HEK293 (cell line): ENCODE results near the gene JAGN1.
A peak's percentile ranks its signal among the peaks of the same experiment; 100 is the strongest.

Source experiments
- AEBP2 ChIP-seq: fragments of 450-650 bp; formaldehyde crosslinking; IDR thresholded peaks from 2 replicates; pipeline ENCODE4 v1.5.1; 2016; ENCODE audit warnings: missing biosample characterization, missing genetic modification characterization, borderline replicate concordance
- GLI2 ChIP-seq: fragments of 450-650 bp; formaldehyde crosslinking; IDR thresholded peaks from 2 replicates; pipeline ENCODE4; 2017; ENCODE audit warnings: missing biosample characterization, missing genetic modification characterization, low read depth, borderline replicate concordance
- HOXA7 ChIP-seq: sonication (generic); formaldehyde crosslinking; IDR thresholded peaks from 2 replicates; pipeline ENCODE4 v1.8.1; 2022; ENCODE audit warnings: missing genetic modification reagents, borderline replicate concordance
- HOXD13 ChIP-seq: sonication (generic); formaldehyde crosslinking; IDR thresholded peaks from 2 replicates; pipeline ENCODE4 v1.8.0; 2022; ENCODE audit warnings: missing genetic modification reagents, borderline replicate concordance
- INSM2 ChIP-seq: fragments of 450-650 bp; formaldehyde crosslinking; IDR thresholded peaks from 2 replicates; pipeline ENCODE4 v1.5.1; 2016; ENCODE audit warnings: missing biosample characterization, missing genetic modification characterization
- KLF1 ChIP-seq: fragments of 450-650 bp; formaldehyde crosslinking; IDR thresholded peaks from 2 replicates; pipeline ENCODE4 v1.5.1; 2016; ENCODE audit warnings: missing biosample characterization, missing genetic modification characterization
- PRDM4 ChIP-seq: fragments of 450-650 bp; formaldehyde crosslinking; IDR thresholded peaks from 2 replicates; pipeline ENCODE4 v1.5.1; 2017; ENCODE audit warnings: missing biosample characterization, missing genetic modification characterization
- RBAK ChIP-seq: fragments of 450-650 bp; formaldehyde crosslinking; IDR thresholded peaks from 2 replicates; pipeline ENCODE4 v1.5.1; 2016; ENCODE audit warnings: missing biosample characterization, missing genetic modification characterization
- ZBTB1 ChIP-seq: fragments of 450-650 bp; formaldehyde crosslinking; IDR thresholded peaks from 2 replicates; pipeline ENCODE4 v1.5.1; 2016; ENCODE audit warnings: missing biosample characterization, missing genetic modification characterization
- ZBTB17 ChIP-seq: fragments of 450-650 bp; formaldehyde crosslinking; IDR thresholded peaks from 2 replicates; pipeline ENCODE4 v1.5.1; 2016; ENCODE audit warnings: missing biosample characterization, missing genetic modification characterization
- ZBTB26 ChIP-seq: fragments of 450-650 bp; formaldehyde crosslinking; optimal IDR thresholded peaks from 2 replicates; pipeline ENCODE3; 2016; ENCODE audit warnings: missing biosample characterization, mild to moderate bottlenecking, missing genetic modification characterization
- ZBTB48 ChIP-seq: fragments of 450-650 bp; formaldehyde crosslinking; IDR thresholded peaks from 2 replicates; pipeline ENCODE4 v1.5.1; 2016; ENCODE audit warnings: missing biosample characterization, missing genetic modification characterization
- ZEB2 ChIP-seq: fragments of 450-650 bp; formaldehyde crosslinking; IDR thresholded peaks from 2 replicates; pipeline ENCODE4 v1.5.1; 2016; ENCODE audit warnings: missing biosample characterization, missing genetic modification characterization
- ZFP3 ChIP-seq: fragments of 450-650 bp; formaldehyde crosslinking; IDR thresholded peaks from 2 replicates; pipeline ENCODE4 v1.5.1; 2016; ENCODE audit warnings: low read depth, missing biosample characterization, missing genetic modification characterization
- ZNF114 ChIP-seq: fragments of 450-650 bp; formaldehyde crosslinking; IDR thresholded peaks from 2 replicates; pipeline ENCODE4 v1.5.0; 2017; ENCODE audit warnings: missing biosample characterization, missing genetic modification characterization
- ZNF121 ChIP-seq: fragments of 450-650 bp; formaldehyde crosslinking; IDR thresholded peaks from 2 replicates; pipeline ENCODE4 v1.5.1; 2016; ENCODE audit warnings: missing biosample characterization, missing genetic modification characterization
- ZNF138 ChIP-seq: fragments of 450-650 bp; formaldehyde crosslinking; IDR thresholded peaks from 2 replicates; pipeline ENCODE4 v1.5.1; 2016; ENCODE audit warnings: missing biosample characterization, missing genetic modification characterization, borderline replicate concordance
- ZNF274 ChIP-seq, 2 experiments: fragments of 200-500 bp in 1 of 2; fragments of 450-650 bp in 1 of 2; sonication (Bioruptor generic) in 1 of 2; formaldehyde crosslinking in 1 of 2; IDR thresholded peaks; 2 replicates each; pipeline versions ENCODE4 v1.5.1 to v1.6.1; 2014 to 2016; ENCODE audit warnings: borderline replicate concordance in 1 of 2, inconsistent platforms in 1 of 2, low read length in 1 of 2, missing biosample characterization in 1 of 2, missing genetic modification characterization in 1 of 2
- ZNF350 ChIP-seq: fragments of 450-650 bp; formaldehyde crosslinking; IDR thresholded peaks from 2 replicates; pipeline ENCODE4 v1.5.0; 2017; ENCODE audit warnings: missing biosample characterization, mild to moderate bottlenecking, missing genetic modification characterization
- ZNF37A ChIP-seq: fragments of 450-650 bp; IDR thresholded peaks from 2 replicates; pipeline ENCODE4 v1.5.1; 2018; ENCODE audit warnings: missing biosample characterization, missing genetic modification characterization
- ZNF404 ChIP-seq: fragments of 450-650 bp; formaldehyde crosslinking; IDR thresholded peaks from 2 replicates; pipeline ENCODE4 v1.5.1; 2017; ENCODE audit warnings: missing biosample characterization, missing genetic modification characterization
- ZNF426 ChIP-seq: fragments of 450-650 bp; formaldehyde crosslinking; IDR thresholded peaks from 2 replicates; pipeline ENCODE4 v1.5.1; 2017; ENCODE audit warnings: missing biosample characterization, missing genetic modification characterization, mild to moderate bottlenecking, inconsistent platforms, moderate library complexity
- ZNF473 ChIP-seq: fragments of 450-650 bp; formaldehyde crosslinking; IDR thresholded peaks from 2 replicates; pipeline ENCODE4 v1.5.1; 2017; ENCODE audit warnings: missing biosample characterization, missing genetic modification characterization
- ZNF501 ChIP-seq: fragments of 450-650 bp; formaldehyde crosslinking; IDR thresholded peaks from 2 replicates; pipeline ENCODE4 v1.5.1; 2016; ENCODE audit warnings: missing biosample characterization, missing genetic modification characterization
- ZNF660 ChIP-seq: fragments of 450-650 bp; IDR thresholded peaks from 2 replicates; pipeline ENCODE4 v1.5.1; 2018; ENCODE audit warnings: missing biosample characterization, mild to moderate bottlenecking, missing genetic modification characterization
- ZNF664 ChIP-seq: fragments of 450-650 bp; formaldehyde crosslinking; IDR thresholded peaks from 2 replicates; pipeline ENCODE4 v1.5.1; 2016; ENCODE audit warnings: missing biosample characterization, missing genetic modification characterization
- ZNF677 ChIP-seq: fragments of 450-650 bp; IDR thresholded peaks from 2 replicates; pipeline ENCODE4 v1.5.0; 2018; ENCODE audit warnings: missing biosample characterization, mild to moderate bottlenecking, missing genetic modification characterization, moderate library complexity
- ZNF704 ChIP-seq: fragments of 450-650 bp; formaldehyde crosslinking; IDR thresholded peaks from 2 replicates; pipeline ENCODE4 v1.5.1; 2016; ENCODE audit warnings: missing biosample characterization, missing genetic modification characterization
- ZNF843 ChIP-seq: fragments of 450-650 bp; formaldehyde crosslinking; IDR thresholded peaks from 2 replicates; pipeline ENCODE4 v1.5.1; 2016; ENCODE audit warnings: missing biosample characterization, missing genetic modification characterization
- TF ChIP-seq, protein P1 (sequence below): fragments of 450-650 bp; IDR thresholded peaks from 2 replicates; pipeline ENCODE4 v1.5.1; 2018; ENCODE audit warnings: missing biosample characterization, mild to moderate bottlenecking, missing genetic modification characterization

JAGN1 gene

DNA sequence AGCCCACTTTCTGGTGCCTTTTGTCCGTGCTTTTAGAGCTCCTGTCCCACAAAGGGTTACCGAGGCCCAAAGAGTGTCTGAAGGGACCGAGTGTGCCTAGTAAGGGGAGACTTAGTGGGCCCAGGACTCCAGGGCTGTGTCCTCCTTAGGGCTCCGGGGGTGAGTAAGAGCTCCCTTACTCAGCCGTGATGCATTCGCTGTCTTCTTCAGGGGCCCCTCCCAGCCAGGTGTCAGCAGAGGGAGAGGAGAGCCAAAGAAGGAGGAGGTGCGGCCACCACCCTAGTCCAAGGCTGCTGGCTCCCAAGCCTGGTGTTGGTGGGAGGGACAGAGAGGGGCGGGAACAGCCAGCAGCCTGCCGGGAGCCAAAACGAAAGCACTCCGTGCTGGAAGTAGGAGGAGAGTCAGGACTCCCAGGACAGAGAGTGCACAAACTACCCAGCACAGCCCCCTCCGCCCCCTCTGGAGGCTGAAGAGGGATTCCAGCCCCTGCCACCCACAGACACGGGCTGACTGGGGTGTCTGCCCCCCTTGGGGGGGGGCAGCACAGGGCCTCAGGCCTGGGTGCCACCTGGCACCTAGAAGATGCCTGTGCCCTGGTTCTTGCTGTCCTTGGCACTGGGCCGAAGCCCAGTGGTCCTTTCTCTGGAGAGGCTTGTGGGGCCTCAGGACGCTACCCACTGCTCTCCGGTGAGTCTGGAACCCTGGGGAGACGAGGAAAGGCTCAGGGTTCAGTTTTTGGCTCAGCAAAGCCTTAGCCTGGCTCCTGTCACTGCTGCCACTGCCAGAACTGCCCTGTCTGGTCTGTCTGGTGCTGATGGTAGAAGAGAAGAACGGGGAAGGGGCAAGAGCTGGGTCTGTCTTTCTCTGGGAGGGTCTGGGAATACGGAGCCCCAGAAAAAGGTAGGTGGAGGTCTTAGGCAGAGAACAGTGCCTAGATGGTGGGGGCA is 26.6 kb downstream of the JAGN1 start, which contains the start of gene IL17RC (continued):
- TF ChIP-seq RBAK (tag by site-specific recombination) (no peak), ZBTB1 (tag by site-specific recombination) (no peak), ZNF660 (tag by site-specific recombination) (no peak), ZNF843 (no peak), HOXA7 (CRISPR knock-in tag) (no peak), ZNF37A (tag by site-specific recombination) (no peak), ZBTB26 (tag by site-specific recombination) (no peak), ZEB2 (tag by site-specific recombination) (no peak), ZNF677 (tag by site-specific recombination) (no peak), ZFP3 (tag by site-specific recombination) (peak; percentile 84), HOXD13 (CRISPR knock-in tag) (no peak), ZNF704 (tag by site-specific recombination) (no peak), ZNF114 (tag by site-specific recombination) (no peak), PRDM4 (no peak), ZBTB48 (tag by site-specific recombination) (peak; percentile 97), ZNF473 (tag by site-specific recombination) (no peak), ZNF501 (tag by site-specific recombination) (no peak), KLF1 (tag by site-specific recombination) (peak; percentile 39; the same call in 1 of the 2 replicates), ZNF121 (no peak), ZNF426 (tag by site-specific recombination) (no peak), GLI2 (tag by site-specific recombination) (no peak), ZNF274 (IDR thresholded peaks at IDR 0.05; ENCODE audit: low read length) (no peak), ZNF274 (tag by site-specific recombination; IDR thresholded peaks at IDR 0.05; ENCODE audit: borderline replicate concordance) (no peak), ZNF664 (tag by site-specific recombination) (no peak), ZNF350 (tag by site-specific recombination) (no peak), ZNF404 (no peak), AEBP2 (tag by site-specific recombination) (no peak), ZNF138 (tag by site-specific recombination) (no peak), ZBTB17 (no peak; the same call in none of the 2 replicates), INSM2 (tag by site-specific recombination) (no peak)
- TF ChIP-seq, protein P1, sequence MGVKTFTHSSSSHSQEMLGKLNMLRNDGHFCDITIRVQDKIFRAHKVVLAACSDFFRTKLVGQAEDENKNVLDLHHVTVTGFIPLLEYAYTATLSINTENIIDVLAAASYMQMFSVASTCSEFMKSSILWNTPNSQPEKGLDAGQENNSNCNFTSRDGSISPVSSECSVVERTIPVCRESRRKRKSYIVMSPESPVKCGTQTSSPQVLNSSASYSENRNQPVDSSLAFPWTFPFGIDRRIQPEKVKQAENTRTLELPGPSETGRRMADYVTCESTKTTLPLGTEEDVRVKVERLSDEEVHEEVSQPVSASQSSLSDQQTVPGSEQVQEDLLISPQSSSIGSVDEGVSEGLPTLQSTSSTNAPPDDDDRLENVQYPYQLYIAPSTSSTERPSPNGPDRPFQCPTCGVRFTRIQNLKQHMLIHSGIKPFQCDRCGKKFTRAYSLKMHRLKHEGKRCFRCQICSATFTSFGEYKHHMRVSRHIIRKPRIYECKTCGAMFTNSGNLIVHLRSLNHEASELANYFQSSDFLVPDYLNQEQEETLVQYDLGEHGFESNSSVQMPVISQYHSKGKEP = no peak
